GM19452 (cell line): ENCODE results near the gene C1orf87.
"Not testable (repeated sequence)": the region's sequence is repeated elsewhere in the genome, so short reads cannot be mapped to it uniquely, and the experiment has no call there.

Experiments used
- ATAC-seq: cut with Tn5 transposase; IDR thresholded peaks from one replicate; pipeline ENCODE4 v1.9.1; 2021; ENCODE audit not compliant: unreplicated experiment

C1orf87 gene

GRCh38 chr1:59997479-59998115, 76.0 kb downstream of the C1orf87 start:
- ATAC-seq = no peak

DNA sequence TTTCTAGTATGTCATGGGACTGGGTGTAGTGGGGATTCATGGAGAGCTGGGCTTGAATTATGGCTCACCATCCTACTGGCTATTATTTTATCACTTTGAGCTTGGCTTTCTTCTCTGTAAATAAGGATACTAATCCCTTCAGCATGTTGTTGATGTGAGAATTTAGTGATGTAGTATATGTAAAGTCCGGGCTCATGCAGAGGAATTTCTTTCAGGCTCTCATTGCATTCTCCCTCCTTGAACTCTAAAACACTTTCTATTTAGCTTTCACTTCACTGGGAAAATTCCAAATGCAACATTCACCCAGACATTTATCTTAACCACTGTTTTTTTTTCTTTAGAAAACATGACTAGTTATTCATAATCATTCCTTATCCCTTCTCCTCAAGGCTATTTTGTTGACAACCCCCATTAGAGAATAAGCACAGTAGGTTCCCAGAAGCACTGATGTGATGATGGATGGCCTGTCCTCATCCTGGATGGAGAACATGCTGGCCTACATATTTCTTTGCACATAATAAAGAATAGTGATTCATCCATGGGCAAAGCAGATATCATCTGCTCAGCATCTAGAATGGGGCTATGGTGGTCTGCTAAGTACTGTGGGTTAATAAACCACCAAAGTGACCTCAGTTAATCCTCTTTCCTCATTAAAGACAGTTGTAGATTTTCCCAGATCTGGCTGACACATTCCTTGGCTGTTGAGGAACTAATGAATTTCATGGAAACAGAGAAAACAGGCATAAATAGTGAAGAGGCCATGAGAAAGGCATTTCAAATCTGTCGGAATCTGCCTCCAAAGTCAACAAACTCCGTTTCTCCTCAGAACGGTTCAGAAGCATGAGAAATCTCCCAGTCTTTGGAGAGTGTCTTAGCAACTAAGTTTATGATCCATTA, 79.0 kb downstream of the C1orf87 start:
- ATAC-seq = no peak

- no peak for ATAC-seq
Measured at GRCh38 chr1:59992040-59992820, 81.3 kb downstream of the C1orf87 start.

DNA sequence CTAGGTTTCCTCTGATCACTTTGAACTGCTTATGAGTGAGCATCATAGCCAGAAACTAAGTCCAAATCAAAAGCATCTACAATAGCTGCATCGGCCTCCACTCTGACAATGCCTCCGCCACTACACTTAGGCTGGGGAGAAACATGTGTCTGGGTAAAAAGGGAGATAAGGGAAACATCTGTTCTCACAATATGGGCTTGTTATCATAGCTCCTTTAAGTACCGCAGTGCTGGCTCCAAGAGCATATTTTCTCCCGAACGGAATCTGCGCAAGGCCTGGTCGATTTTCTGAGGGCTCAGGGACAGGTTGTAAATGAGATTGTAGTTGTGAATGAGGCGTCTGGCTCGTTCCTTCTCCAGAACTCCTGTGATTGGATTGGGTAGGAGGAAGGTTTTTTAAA, 83.1 kb downstream of the C1orf87 start:
- no peak for ATAC-seq

- no peak for ATAC-seq
Measured at GRCh38 chr1:59986516-59987310, 86.9 kb downstream of the C1orf87 start.

DNA sequence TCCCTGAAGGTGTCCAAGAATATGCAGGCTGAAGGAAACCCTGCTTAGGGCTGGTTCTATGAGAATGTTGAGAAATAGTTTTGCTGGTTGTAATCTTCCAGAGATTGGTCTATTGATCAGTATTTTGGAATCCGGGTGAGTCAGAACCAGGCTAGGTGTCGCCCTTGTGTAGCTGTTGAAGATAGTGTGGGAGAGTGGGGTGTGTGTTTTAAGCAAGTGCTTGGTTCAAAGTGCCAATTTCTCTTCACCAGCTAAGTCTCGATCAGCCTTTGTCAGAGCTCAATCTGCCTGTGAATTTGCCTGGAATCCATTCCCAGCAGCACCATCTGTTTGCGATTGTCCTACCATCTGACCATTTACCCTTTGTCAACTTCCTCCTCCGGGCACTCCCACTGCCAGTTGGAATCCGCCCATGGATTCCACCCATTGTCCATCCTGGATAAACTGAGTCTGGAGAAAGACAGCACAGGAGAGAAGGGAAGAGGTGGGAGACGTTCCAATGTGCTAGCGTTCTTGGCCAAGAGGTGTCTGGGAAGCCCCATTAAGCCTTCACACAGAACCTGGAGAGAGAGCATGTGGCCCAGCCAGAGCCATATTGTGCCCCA, 87.6 kb downstream of the C1orf87 start:
- no peak for ATAC-seq

GRCh38 chr1:59979666-59980065, 93.9 kb downstream of the C1orf87 start:
- ATAC-seq = no peak

DNA sequence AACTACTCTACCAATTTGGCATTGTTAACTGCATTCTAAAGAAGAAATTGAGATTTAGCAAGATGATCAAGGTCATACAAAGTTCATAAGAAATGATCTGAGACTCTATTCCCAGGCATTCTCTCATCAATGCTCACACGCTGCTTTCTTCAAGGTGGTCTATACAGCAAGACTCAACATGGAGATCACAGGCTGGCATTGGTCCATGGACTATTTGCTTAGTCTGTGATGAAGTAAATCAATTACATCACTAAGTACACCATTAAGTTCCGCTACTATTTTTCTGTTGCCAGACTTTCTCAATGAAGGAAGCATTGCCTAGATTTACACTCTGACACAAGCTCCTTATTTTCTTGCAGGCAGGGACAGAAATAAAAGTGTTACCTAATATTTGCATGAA, 95.1 kb downstream of the C1orf87 start:
- no peak for ATAC-seq

DNA sequence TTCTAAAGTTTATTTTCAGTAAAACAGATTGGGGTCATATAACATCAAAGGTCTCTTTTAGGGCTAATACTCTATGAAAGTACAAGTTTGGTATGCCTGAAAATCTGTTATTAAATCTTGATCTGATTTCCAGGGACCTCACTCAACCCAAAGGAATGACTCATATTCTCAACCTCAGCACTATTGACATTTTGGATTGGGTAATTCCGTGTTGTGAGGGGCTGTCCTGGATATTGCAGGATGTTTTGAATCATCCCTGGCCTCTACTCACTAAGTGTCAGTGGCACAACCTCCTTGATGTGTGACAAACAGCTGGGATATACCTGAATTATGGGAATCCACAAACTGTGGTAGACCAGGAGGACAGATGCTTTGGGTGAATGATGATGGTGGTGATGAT, 95.5 kb downstream of the C1orf87 start:
- no peak for ATAC-seq

DNA sequence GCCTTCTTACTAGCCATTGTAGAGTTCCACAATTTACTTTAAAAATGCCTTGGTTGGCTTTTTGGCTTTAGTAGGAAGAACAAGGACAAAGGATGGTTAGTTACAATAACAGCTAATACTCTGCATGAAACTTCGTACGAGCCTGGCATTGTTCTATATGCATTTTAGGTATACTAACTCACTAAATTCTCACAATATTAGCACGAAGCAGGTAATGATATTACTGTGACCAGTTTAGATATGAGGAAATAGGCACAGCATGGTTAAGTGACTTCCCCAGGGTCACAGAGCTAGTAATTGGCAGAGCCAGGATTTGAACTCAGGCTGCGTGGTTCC, 96.5 kb downstream of the C1orf87 start:
- no peak for ATAC-seq

GRCh38 chr1:59976194-59977074, 97.1 kb downstream of the C1orf87 start:
- ATAC-seq = no peak

DNA sequence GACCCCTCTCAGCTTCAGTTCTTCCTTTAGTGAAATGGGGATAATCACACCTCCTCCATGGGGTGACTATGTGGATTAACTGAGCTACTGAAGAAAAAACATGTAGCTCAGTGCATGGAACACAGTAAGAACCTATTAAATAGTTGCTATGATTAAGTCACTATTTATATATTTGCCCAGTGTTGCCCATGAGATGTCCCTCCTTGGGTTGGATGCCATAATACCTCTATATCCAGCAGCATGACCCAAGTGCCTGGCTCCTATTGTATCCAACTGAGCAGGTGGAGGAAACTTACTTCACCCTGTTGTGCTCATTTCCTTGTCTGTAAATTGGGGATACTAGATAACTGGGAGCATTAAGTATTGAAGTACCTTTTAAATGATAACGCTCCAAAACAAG, 99.9 kb downstream of the C1orf87 start:
- ATAC-seq = no peak

GRCh38 chr1:59972216-59972927, 101.2 kb downstream of the C1orf87 start:
- no peak for ATAC-seq

- ATAC-seq = no peak
Measured at GRCh38 chr1:59971464-59971911, 102.1 kb downstream of the C1orf87 start.

DNA sequence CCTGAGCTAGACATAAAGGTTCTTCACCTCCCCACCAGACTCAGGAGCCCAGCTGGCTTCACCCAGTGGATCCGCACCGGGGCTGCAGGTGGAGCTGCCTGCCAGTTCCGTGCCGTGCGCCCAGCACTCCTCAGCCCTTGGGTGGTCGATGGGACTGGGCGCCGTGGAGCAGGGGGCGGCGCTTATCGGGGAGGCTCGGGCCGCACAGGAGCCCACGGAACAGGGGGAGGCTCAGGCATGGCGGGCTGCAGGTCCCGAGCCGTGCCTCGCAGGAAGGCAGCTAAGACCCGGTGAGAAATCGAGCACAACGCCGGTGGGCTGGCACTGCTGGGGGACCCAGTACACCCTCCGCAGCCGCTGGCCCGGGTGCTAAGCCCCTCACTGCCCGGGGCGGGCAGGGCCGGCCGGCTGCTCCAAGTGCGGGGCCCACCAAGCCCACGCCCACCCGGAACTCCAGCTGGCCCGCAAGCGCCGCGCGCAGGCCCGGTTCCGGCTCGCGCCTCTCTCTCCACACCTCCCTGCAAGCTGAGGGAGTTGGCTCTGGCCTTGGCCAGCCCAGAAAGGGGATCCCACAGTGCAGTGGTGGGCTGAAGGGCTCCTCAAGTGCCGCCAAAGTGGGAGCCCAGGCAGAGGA, 103.9 kb downstream of the C1orf87 start:
- ATAC-seq = not testable (repeated sequence)

DNA sequence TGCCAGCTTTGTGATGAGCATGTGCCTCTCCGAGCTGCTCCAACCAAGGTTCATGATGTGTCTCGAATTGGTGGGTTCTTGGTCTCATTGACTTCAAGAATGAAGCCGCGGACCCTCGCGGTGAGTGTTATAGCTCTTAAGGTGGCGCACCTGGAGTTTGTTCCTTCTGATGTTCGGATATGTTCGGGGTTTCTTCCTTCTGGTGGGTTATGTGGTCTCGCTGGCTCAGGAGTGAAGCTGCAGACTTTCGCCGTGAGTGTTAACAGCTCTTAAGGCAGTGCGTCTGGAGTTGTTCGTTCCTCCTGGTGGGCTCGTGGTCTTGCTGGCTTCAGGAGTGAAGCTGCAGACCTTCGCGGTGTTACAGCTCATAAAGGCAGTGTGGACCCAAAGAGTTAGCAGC, 104.8 kb downstream of the C1orf87 start:
- not testable (repeated sequence) for ATAC-seq

- no peak for ATAC-seq
Measured at GRCh38 chr1:59967780-59968179, 105.8 kb downstream of the C1orf87 start.

DNA sequence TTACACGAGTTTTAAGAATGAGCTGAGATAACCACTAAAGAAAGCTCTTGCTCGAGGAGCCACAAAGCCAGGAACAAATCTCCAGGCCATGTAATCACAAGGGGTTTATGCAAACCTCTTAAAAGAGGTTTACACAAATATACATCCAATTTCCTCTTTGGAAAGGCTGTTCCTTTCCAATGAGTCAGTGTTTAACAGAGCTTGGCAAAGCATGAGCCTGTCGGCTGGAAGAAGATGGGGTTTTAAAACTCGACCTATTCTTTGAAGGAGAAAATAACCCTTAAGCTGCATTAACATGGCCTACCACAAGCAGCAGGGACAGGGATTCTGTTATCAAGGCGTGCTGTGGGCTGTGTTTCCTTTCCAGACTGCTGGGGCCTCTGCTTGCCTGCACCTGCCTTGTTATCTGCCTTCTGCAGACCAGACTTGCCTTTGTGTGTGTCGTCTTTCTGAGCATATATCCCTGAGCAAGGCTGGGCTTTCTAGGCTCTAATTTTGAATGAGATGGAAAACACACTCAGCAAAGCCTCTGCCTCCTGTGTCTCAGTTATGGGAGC, 106.4 kb downstream of the C1orf87 start:
- no peak for ATAC-seq
